Activated naive CD8-positive, alpha-beta T cell treated with anti-CD3 and anti-CD28 coated beads for 36 hours (primary cell): ENCODE data around the gene STPG3. TPM values are rescaled to one million over a fixed set of nuclear protein-coding genes. Genes with fewer than 3 reads are reported as not detected.

Experiments
- DNase-seq: peaks from one replicate; pipeline ENCODE4 v3.0.0; 2021
- H3K27ac Mint-ChIP-seq: one replicate; pipeline ENCODE4 v1.8.0; 2022; ENCODE audit warnings: mild to moderate bottlenecking, moderate library complexity, mixed read lengths
- H3K27me3 Mint-ChIP-seq: one replicate; pipeline ENCODE4 v1.8.0; 2022; ENCODE audit warnings: mild to moderate bottlenecking, mixed read lengths
- H3K36me3 Mint-ChIP-seq: one replicate; pipeline ENCODE4 v1.8.0; 2021; ENCODE audit warnings: mild to moderate bottlenecking, mixed read lengths
- H3K4me1 Mint-ChIP-seq: one replicate; pipeline ENCODE4 v1.8.0; 2021; ENCODE audit warnings: mixed read lengths
- H3K4me3 Mint-ChIP-seq: one replicate; pipeline ENCODE4 v1.8.0; 2022; ENCODE audit warnings: mild to moderate bottlenecking, moderate library complexity, mixed read lengths
- H3K9me3 Mint-ChIP-seq: one replicate; pipeline ENCODE4 v1.8.0; 2022; ENCODE audit warnings: mixed read lengths
- total RNA-seq, 2 experiments: library from RNA; stranded (reverse); gene quantifications; one replicate each; pipeline ENCODE4 v1.2.3, GENCODE V29; 2021

STPG3 gene
- total RNA-seq: not detected

- DNase-seq: no peak
- Mint-ChIP-seq H3K27me3 (no peaks in the 10 kb centered on the region), H3K27ac (no peak within 1 kb of the TSS), H3K4me3 (no peak within 1 kb of the TSS), H3K4me1 (peaks cover 5% of the 10 kb centered on the region), H3K9me3 (no peaks in the 10 kb centered on the region), H3K36me3 (no peaks in the 10 kb centered on the region)
Measured at GRCh38 chr9:137251194-137251461, at the start of gene STPG3. STPG3 (plus strand) TSS chr9:137251286; CDS start chr9:137251287, 1 bp downstream.

- H3K9me3 Mint-ChIP-seq: no peaks in the 10 kb centered on the region
- H3K27ac Mint-ChIP-seq: no peak overlapping the region
- no peak overlapping the region for H3K4me3 Mint-ChIP-seq
- H3K4me1 Mint-ChIP-seq: peaks cover 43% of the 10 kb centered on the region
- peaks cover 11% of the 10 kb centered on the region for H3K36me3 Mint-ChIP-seq
- H3K27me3 Mint-ChIP-seq: no peaks in the 10 kb centered on the region
- no peak for DNase-seq
Measured at GRCh38 chr9:137202966-137203365, 48.1 kb upstream of the STPG3 start.

DNA sequence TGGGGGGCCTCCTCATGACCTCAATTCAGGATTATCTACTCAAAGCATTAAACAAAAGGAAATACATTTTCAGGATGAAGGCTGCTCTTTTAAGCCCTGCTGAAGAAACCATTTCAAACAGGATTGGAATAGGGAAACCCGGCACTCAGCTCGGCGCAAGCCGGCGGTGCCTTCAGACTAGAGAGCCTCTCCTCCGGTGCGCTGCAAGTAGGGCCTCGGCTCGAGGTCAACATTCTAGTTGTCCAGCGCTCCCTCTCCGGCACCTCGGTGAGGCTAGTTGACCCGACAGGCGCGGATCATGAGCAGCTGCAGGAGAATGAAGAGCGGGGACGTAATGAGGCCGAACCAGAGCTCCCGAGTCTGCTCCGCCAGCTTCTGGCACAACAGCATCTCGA, 46.4 kb upstream of the STPG3 start:
- H3K4me1 Mint-ChIP-seq: peaks cover 45% of the 10 kb centered on the region
- peak overlapping the region; percentile 93 for H3K27ac Mint-ChIP-seq
- H3K4me3 Mint-ChIP-seq: peak overlapping the region; percentile 95
- H3K9me3 Mint-ChIP-seq: no peaks in the 10 kb centered on the region
- H3K36me3 Mint-ChIP-seq: peaks cover 18% of the 10 kb centered on the region
- DNase-seq: no peak
- no peaks in the 10 kb centered on the region for H3K27me3 Mint-ChIP-seq

- Mint-ChIP-seq H3K9me3 (no peaks in the 10 kb centered on the region), H3K4me1 (peaks cover 45% of the 10 kb centered on the region), H3K36me3 (peaks cover 22% of the 10 kb centered on the region), H3K4me3 (peak within 1 kb of the TSS; percentile 95), H3K27me3 (no peaks in the 10 kb centered on the region), H3K27ac (peak within 1 kb of the TSS; percentile 93)
- peak; percentile 96 for DNase-seq
Measured at GRCh38 chr9:137205126-137206069, 45.7 kb upstream of the STPG3 start, which contains the start of the genes NDOR1 and TMEM203. NDOR1 (plus strand) TSS chr9:137205700; CDS start chr9:137205778, 78 bp downstream. TMEM203 (minus strand) TSS chr9:137205648; CDS start chr9:137205414, 234 bp downstream.

DNA sequence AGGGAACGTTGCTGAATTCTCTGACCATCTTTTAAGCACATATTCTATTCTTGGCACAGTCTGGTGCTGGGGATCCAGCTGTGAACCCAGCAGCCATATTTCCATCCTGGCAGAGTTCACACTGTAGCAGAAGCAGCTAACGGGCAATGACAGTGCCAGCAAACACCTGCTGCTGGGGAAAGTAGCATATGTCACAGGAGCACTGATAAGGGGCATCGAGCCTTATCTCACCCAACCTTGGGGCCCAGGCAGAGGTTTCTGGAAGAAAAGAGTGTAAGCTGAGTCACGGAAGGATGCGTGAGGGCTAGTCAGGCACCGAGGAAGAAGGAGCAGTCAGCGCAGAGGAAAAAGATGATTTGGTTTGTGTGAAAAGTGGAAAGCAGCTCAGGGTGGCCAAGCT, 44.5 kb upstream of the STPG3 start:
- Mint-ChIP-seq H3K9me3 (no peaks in the 10 kb centered on the region), H3K36me3 (peaks cover 27% of the 10 kb centered on the region), H3K27me3 (no peaks in the 10 kb centered on the region), H3K4me1 (peaks cover 42% of the 10 kb centered on the region), H3K4me3 (peak overlapping the region; percentile 95), H3K27ac (peak overlapping the region; percentile 88)
- no peak for DNase-seq

DNA sequence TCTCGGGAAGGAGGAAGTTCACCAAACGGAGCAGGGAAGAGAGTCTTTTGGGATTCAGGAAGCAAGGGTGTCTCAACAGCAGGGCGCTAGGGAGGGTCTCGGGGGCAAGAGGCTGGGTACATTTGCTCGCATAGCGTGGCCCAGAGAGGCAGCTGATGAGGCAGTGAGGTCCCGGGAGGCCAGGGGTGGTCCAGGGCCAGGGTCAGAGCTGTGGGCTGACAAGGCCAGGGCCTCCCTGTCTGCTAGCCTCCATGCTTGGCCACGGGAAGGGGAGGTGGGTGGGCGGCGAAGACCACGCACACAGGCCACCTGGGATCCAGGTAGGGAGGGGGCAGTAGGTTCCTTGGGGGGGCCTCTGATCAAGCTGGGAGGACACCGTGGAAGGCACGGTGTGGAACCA, 39.6 kb upstream of the STPG3 start:
- Mint-ChIP-seq H3K27ac (no peak overlapping the region), H3K9me3 (no peaks in the 10 kb centered on the region), H3K27me3 (no peaks in the 10 kb centered on the region), H3K36me3 (peaks cover 24% of the 10 kb centered on the region), H3K4me3 (no peak overlapping the region), H3K4me1 (peaks cover 14% of the 10 kb centered on the region)
- no peak for DNase-seq

DNA sequence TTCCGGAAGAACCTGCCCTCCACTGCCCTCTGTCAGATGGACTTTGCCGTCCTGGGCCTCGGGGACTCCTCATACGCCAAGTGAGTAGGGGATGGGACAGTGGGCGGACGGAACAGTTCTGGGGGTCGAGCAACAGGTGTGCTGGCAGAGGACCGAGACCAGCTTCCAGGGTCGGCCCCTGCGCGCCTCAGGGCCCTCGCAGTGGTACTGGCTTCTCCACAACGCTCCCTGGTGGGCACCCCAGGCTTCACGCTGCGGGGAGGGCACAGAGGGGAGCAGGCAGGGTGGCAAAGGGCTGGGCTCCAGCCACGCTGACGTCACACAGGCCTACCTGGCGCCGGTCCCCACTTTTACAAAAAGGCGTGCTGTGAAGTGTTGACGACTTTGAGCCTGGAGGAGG, 38.6 kb upstream of the STPG3 start:
- no peak overlapping the region for H3K4me3 Mint-ChIP-seq

GRCh38 chr9:137213160-137214060, 37.7 kb upstream of the STPG3 start:
- no peak overlapping the region for H3K27ac Mint-ChIP-seq
- no peaks in the 10 kb centered on the region for H3K27me3 Mint-ChIP-seq
- DNase-seq: no peak
- no peaks in the 10 kb centered on the region for H3K9me3 Mint-ChIP-seq
- H3K4me3 Mint-ChIP-seq: no peak overlapping the region
- peaks cover 18% of the 10 kb centered on the region for H3K36me3 Mint-ChIP-seq
- peaks cover 5% of the 10 kb centered on the region for H3K4me1 Mint-ChIP-seq

More for the DNA sequence above, 38.6 kb upstream of the STPG3 start:
- Mint-ChIP-seq H3K27me3 (no peaks in the 10 kb centered on the region), H3K4me1 (peaks cover 6% of the 10 kb centered on the region), H3K36me3 (peaks cover 20% of the 10 kb centered on the region), H3K27ac (no peak overlapping the region), H3K9me3 (no peaks in the 10 kb centered on the region)
- DNase-seq: no peak

DNA sequence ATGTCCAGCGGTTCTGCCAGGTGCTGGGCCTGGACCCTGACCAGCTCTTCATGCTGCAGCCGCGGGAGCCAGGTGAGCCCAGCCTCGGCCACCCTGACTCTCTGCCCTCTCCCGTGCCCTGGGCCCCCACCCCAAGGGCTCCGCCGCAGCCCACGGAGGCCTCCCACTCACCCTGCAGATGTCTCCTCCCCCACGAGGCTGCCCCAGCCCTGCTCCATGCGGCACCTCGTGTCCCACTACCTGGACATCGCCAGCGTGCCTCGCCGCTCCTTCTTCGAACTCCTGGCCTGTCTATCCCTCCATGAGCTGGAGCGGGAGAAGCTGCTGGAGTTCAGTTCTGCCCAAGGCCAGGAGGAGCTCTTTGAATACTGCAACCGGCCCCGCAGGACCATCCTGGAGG, 36.5 kb upstream of the STPG3 start:
- peaks cover 12% of the 10 kb centered on the region for H3K36me3 Mint-ChIP-seq
- no peaks in the 10 kb centered on the region for H3K27me3 Mint-ChIP-seq
- no peaks in the 10 kb centered on the region for H3K9me3 Mint-ChIP-seq
- H3K27ac Mint-ChIP-seq: no peak overlapping the region
- DNase-seq: no peak
- H3K4me3 Mint-ChIP-seq: no peak overlapping the region
- peaks cover 2% of the 10 kb centered on the region for H3K4me1 Mint-ChIP-seq

- Mint-ChIP-seq H3K4me3 (no peak overlapping the region), H3K27ac (no peak overlapping the region), H3K36me3 (peaks cover 9% of the 10 kb centered on the region)
Measured at GRCh38 chr9:137215196-137215986, 35.7 kb upstream of the STPG3 start.

DNA sequence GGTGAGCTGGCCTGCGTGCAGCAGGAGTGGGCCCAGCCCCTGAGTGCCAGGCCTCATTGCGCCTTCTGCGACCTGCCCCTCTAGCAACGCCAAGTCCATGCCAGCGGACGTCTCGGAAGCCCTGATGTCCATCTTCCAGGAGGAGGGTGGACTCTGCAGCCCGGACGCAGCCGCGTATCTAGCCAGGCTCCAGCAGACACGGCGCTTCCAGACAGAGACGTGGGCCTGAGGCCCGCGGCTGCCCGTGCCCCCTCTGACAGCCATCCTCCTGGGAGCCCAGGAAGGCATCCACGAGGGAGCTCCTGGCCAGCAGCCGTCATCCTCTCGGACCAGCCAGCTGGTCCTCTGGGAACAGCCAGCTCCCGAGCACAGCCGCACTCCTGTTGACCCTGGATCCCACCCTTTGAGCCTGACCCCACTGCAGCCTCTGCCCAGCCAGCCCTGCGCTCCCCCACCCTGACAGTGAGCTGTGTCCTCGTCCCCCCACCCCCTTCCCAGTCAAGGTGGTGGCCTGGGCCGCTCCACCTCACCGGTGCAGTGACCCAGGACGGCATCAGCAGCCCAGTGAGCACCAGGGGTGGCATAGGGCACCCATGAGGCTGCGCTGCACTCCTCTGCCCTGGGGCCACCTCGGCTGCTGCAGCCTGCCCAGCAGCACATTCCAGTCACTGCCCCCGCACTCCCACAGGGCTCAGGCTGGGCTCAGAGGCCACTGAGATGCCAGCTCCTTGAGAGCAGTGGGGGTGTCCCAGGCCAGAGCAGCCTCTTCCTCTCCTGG, 34.7 kb upstream of the STPG3 start:
- Mint-ChIP-seq H3K36me3 (peaks cover 4% of the 10 kb centered on the region), H3K4me3 (no peak overlapping the region), H3K9me3 (no peaks in the 10 kb centered on the region), H3K27ac (no peak overlapping the region), H3K4me1 (no peaks in the 10 kb centered on the region), H3K27me3 (no peaks in the 10 kb centered on the region)
- no peak for DNase-seq

More at GRCh38 chr9:137215196-137215986, 35.7 kb upstream of the STPG3 start:
- DNase-seq: no peak
- H3K4me1 Mint-ChIP-seq: peaks cover 2% of the 10 kb centered on the region
- no peaks in the 10 kb centered on the region for H3K9me3 Mint-ChIP-seq
- no peaks in the 10 kb centered on the region for H3K27me3 Mint-ChIP-seq

DNA sequence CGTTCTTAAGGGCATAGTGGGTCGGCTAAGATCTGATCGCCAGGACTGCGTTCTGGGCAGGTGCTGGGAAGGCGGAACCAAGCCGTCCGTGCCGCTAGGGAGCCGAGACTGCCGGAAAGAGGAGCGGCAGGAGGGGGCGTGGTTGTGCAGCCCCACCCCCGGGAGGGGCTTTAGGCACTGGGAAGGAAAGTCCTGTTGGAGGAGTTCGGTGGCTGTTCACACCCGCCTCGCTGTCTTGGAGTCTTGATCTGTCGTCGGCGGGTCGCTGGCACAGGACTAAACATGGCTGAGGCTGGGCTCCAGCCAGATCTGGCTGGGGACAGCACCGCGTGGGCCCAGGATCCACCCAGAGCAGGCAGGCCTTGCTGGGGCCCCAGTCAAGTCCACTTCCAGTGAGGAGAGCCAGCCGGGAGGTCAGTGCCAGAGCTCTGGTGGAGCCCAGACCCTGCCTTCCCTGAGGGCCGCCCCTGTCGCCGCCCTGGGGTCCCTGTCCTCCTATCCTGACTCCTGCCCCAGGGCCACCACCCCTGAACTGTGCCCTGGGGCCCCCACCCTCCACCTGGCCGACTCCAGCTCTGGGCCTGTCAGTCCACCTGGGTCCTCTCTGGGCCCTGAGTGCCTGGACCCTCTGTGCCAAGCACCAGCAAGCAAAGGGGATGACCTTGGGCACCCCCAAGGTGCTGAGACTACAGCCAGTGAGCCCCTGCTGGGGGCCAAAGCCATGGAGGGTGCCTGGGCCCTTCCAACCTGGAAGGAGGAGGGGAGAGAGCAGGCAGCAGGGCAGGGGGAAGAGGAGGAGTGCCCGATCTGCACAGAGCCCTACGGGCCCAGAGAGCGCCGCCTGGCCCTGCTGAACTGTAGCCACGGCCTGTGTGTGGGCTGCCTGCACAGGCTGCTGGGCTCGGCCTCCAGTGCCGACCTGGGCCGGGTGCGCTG, 33.5 kb upstream of the STPG3 start:
- Mint-ChIP-seq H3K36me3 (peaks cover 4% of the 10 kb centered on the region), H3K4me3 (no peak overlapping the region), H3K4me1 (no peaks in the 10 kb centered on the region), H3K27me3 (no peaks in the 10 kb centered on the region), H3K9me3 (no peaks in the 10 kb centered on the region), H3K27ac (no peak overlapping the region)
- DNase-seq: no peak

DNA sequence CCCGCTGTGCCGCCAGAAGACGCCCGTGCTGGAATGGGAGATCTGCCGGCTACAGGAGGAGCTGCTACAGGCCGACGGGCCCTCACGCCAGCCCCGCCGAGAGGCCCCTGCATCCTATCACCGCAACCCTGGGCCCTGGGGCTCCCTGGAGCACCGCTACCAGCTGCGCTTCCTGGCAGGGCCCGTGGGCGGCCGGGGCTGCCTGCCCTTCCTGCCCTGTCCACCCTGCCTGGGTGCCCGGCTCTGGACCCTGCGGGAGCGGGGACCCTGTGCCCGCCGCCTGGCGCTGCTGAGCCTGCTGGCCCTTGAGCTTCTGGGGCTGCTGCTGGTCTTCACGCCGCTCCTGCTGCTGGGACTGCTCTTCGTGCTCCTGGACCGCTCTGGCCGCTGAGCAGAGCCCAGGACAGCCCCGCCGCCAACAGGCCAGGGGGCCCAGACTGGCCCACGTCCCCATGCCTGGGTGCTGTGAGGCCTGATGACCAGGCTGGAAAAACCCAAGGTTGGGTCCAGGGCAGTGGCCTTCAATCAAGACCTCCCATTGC, 32.8 kb upstream of the STPG3 start:
- DNase-seq: no peak
- Mint-ChIP-seq H3K9me3 (no peaks in the 10 kb centered on the region), H3K4me3 (no peak overlapping the region), H3K27me3 (no peaks in the 10 kb centered on the region), H3K4me1 (peaks cover 3% of the 10 kb centered on the region), H3K27ac (no peak overlapping the region), H3K36me3 (no peaks in the 10 kb centered on the region)
